Stimulated activated CD4-positive, alpha-beta T cell treated with anti-CD3 and anti-CD28 coated beads, TNF-alpha, amount 100 ng/mL, for 1 hour (primary cell): ENCODE data around the gene ADGRF1.
"Not testable (repeated sequence)": the region's sequence is repeated elsewhere in the genome, so short reads cannot be mapped to it uniquely, and the experiment has no call there.

Source experiments
- DNase-seq, 3 donors: peaks; one replicate each; pipeline ENCODE4 v3.0.0-alpha.2; 2020; ENCODE audit warnings: low read depth in 3 of 3, low spot score in 1 of 3

The ADGRF1 gene

GRCh38 chr6:47023573-47023972, 18.6 kb downstream of the ADGRF1 start:
- DNase-seq: no peak

DNA sequence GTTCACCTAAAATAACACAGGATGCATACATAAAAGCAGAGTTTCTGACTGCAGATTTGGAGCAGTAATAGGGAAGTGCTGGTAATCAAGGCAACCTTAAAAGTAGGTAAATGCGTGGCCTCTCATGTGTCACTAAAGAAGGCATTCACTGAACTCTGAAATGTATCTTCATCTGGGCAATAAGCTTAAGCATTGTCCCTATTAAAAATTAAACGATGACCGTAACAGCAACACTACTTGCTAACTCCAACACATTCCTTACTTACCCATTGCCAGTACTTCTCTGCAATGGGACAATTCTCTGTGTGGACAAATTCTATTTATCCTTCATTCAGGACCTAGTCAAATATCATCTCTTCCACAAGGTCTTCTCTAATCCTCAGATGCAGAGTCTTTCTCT, 19.9 kb downstream of the ADGRF1 start:
- no peak for DNase-seq

GRCh38 chr6:47019941-47020340, 22.2 kb downstream of the ADGRF1 start:
- no peak for DNase-seq

DNA sequence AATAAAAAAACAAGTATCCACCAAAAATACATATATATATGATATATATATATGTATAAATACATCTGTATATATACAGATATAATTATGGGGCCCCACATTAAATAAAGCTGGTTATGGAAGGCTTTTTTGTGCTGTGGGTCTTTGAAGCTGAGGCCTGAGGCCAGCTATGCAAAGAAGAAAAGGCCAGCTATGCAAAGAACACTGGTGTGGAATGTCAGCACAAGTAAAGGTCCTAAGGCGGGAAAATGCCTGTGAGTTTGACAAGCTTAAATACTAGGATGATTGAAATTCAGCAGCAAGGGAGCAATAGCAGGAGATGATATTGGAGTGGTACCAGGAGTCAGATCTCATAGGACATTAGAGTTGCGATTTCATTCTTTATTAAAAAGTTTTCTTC, 25.2 kb downstream of the ADGRF1 start:
- DNase-seq: no peak

DNA sequence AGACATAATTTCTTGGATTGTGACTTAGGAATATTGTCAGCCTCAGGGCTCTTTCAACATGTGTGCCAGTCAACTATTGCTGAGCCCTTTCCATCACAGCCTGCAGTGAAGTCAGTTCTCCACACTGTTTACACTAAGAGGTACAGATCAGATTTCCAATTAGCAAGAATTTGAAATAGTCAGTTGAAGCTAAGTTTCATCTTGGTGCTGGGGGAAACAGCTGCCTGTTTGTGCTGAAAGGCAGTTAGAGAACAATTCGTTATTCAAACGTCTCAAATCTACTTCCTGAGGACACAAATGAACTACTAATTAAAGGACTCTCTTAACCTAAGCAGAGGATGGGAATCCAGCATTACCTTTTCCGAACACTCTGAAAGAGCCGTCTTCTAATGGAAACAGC, 25.9 kb downstream of the ADGRF1 start:
- no peak for DNase-seq

- DNase-seq: no peak
These were observed 27.7 kb downstream of the ADGRF1 start for GRCh38 chr6:47014401-47014800.

DNA sequence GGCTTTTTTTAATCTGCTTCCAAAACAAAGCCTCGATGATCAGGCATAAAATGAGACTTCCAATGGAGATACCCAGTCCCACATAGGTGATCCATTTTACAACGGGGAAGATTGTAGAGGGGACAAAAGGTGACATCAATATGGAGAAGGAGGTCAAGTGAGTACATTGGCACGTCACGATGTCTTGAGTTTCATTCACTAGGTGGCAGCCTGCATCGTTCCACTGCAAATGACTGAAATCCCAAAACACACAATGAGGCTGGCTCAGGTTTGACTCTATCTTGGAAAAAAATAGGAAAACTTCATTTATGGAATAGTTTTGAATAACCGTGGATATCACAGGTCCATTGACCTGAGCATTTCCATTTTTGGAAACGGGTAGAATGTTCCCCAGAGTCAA, 32.5 kb downstream of the ADGRF1 start:
- DNase-seq: no peak

- no peak for DNase-seq
These were observed 33.8 kb downstream of the ADGRF1 start for GRCh38 chr6:47008397-47008763.

- DNase-seq: no peak
These were observed 34.3 kb downstream of the ADGRF1 start for GRCh38 chr6:47007657-47008396.

DNA sequence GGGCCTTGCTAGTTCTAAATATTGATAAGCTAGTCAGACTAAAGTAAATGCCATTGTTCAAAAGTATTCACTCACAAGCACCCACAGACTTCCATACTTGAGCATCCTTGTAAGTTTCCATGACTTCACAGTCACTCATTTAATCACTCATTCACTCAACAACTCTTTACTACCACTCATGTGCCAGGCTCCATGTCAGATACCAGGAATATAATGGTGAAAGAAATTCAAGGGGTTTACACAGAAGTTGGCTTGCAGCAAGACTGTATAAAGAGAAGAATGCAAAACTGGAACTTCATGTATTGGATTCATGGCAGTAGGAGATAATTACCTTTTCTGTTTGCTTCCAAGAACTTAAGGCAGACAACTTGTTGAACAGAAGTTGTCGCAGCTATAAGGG, 36.6 kb downstream of the ADGRF1 start:
- DNase-seq: no peak

- DNase-seq: no peak
These were observed 37.7 kb downstream of the ADGRF1 start for GRCh38 chr6:47004463-47004862.

- DNase-seq: no peak
These were observed 41.3 kb downstream of the ADGRF1 start for GRCh38 chr6:47000842-47001241.

- DNase-seq: no peak
These were observed 43.6 kb downstream of the ADGRF1 start for GRCh38 chr6:46998436-46999017.

GRCh38 chr6:46997646-46998045, 44.5 kb downstream of the ADGRF1 start:
- DNase-seq: no peak

- no peak for DNase-seq
These were observed 45.1 kb downstream of the ADGRF1 start for GRCh38 chr6:46996860-46997641.

DNA sequence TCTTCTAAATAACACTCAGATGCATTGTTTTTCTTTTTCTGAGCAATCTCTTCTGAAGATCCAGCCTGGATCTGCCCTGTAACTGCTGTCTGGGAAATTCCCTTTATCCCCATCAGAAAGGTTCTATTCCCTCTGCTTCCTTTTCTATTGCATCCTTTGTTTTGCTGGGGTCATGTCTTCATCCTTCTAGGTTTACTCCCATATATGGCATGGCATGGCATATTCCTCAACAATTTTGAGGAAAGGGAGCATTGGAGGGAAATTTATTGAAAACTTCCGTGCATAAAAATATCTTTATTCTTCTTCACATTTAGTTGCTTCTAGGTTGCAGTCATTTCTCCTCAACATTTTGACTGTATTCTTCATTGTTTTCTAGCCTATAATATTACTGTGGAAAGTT, 47.2 kb downstream of the ADGRF1 start:
- no peak for DNase-seq

- DNase-seq: no peak
These were observed 48.3 kb downstream of the ADGRF1 start for GRCh38 chr6:46993846-46994245.

DNA sequence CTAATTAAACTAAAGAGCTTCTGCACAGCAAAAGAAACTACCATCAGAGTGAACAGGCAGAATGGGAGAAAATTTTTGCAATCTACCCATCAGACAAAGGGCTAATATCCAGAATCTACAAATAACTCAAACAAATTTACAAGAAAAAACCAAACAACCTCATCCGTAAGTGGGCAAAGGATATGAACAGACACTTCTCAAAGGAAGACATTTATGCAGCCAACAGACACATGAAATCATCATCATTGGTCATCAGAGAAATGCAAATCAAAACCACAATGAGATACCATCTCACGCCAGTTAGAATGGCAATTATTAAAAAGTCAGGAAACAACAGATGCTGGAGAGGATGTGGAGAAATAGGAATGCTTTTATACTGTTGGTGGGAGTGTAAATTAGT, 49.7 kb downstream of the ADGRF1 start:
- not testable (repeated sequence) for DNase-seq

DNA sequence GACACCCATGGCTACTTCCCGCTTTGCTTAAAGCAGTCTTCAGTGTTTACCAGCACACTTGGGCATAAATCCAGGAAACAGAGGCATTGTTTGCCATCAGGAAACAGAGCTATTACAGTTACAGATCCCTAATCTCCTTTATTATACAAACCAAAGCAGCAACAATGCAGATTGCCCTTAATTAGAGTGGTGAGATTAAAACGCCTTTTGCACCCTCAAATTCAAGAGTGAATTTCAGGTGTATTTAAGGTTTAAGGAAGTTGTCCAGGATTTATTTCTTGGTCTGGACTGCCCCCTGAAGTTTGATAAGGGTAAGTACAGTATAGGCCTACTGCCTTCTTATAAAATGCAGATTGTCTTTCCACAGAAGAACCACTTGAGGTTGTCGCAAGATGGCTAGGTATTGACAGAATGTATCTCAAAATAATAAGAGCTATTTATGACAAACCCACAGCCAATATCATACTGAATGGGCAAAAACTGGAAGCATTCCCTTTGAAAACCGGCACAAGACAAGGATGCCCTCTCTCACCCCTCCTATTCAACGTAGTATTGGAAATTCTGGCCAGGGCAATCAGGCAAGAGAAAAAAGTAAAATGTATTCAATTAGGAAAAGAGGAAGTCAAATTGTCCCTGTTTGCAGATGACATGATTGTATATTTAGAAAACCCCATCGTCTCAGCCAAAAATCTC, 51.2 kb downstream of the ADGRF1 start:
- DNase-seq: not testable (repeated sequence)

DNA sequence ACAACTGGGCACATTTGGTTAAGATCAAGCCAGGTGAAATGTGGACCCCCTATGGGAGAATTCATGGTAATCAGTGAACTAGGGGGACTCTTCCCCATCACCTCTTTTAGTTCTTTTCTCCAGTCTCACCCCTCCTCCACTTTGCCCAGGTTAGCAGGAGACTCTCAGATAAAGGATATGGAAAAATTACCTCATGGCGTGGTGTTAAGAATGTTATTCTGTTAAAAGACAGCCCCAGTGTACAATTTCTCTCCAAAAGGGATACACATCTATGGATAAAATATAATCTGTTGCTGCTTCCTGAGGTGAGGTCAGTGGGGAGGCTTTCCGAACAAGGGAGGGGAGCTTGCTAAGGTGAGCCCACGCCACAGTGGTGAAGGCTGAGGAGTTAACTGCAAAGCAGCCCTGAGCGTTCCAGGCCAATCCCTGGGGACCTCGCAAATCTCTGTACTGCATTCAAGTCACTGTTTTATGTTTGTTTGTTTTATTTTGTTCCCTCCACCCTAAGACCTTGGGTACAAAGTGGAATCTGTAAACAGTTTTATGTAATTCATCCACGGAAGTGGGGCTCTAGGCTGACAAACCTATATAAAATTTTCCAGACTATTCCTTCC, 52.0 kb downstream of the ADGRF1 start:
- DNase-seq: no peak

GRCh38 chr6:46989398-46989797, 52.7 kb downstream of the ADGRF1 start:
- no peak for DNase-seq
